OCI-LY7 (cell line): ENCODE results near the gene DEFB108B.
"Not testable (repeated sequence)": the region's sequence is repeated elsewhere in the genome, so short reads cannot be mapped to it uniquely, and the experiment has no call there.

Experiments used
- EZH2phosphoT487 ChIP-seq: fragments of 200-600 bp; sonication (generic); IDR thresholded peaks from 2 replicates; pipeline ENCODE4 v1.6.1; 2018; ENCODE audit warnings: low read depth, borderline replicate concordance, mild to moderate bottlenecking, mixed run types, antibody characterized with exemption, low read length, moderate library complexity, mixed read lengths
- TF ChIP-seq, protein P1 (sequence below): fragments of 200-600 bp; sonication (generic); conservative IDR thresholded peaks from 2 replicates; pipeline ENCODE4 v1.5.1; 2014; ENCODE audit warnings: mild to moderate bottlenecking, antibody characterized with exemption, low read length, moderate library complexity, mixed read lengths

DNA sequence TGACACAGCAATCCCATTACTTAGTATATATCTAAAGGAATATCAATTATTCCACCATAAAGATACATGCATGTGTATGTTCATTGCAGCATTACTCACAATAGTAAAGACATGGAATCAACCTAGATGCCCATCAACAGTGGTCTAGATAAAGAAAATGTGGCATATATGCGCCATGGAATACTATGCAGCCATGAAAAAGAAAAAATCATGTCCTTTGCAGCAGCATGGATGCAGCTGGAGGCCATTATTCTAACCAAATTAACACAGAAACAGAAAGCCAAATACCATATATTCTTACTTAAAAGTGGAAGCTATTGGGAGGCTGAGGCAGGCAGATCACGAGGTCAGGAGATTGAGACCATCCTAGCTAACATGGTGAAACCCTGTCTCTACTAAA lies 20.9 kb downstream of the DEFB108B start:
- TF ChIP-seq, protein P1, sequence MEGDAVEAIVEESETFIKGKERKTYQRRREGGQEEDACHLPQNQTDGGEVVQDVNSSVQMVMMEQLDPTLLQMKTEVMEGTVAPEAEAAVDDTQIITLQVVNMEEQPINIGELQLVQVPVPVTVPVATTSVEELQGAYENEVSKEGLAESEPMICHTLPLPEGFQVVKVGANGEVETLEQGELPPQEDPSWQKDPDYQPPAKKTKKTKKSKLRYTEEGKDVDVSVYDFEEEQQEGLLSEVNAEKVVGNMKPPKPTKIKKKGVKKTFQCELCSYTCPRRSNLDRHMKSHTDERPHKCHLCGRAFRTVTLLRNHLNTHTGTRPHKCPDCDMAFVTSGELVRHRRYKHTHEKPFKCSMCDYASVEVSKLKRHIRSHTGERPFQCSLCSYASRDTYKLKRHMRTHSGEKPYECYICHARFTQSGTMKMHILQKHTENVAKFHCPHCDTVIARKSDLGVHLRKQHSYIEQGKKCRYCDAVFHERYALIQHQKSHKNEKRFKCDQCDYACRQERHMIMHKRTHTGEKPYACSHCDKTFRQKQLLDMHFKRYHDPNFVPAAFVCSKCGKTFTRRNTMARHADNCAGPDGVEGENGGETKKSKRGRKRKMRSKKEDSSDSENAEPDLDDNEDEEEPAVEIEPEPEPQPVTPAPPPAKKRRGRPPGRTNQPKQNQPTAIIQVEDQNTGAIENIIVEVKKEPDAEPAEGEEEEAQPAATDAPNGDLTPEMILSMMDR, result not testable (repeated sequence)
- not testable (repeated sequence) for TF ChIP-seq EZH2phosphoT487
